NCI-H2081 treated with DMSO at 0.1 percent for 48 hours (cell line): ENCODE measurements around the gene PKIG.

Experiments used
- DNase-seq: peaks from one replicate; lab custom pipeline; 2025; lab: John Stamatoyannopoulos, UW

The PKIG gene

DNA sequence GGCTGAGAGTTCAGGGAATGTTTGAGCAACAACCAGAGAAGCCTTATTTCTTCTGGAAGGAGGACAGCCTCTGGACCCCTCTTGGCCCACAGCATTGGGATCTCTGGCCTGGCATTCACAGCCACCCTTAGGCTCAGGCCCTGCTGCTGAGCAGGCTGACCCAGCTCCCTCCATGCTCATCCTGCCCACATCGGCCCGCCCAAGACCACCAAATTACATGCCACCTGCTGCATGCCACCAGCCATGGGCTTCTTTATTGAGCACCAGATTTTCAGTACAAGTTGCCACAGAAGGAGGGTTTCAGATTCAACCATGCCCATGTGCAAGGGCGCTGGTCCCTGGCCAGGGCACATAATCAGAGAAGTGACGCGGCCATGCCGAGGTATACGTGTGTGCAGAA, 36.9 kb downstream of the PKIG start:
- DNase-seq = no peak

- DNase-seq = no peak
These were observed 37.7 kb downstream of the PKIG start for GRCh38 chr20:44620030-44620429.

DNA sequence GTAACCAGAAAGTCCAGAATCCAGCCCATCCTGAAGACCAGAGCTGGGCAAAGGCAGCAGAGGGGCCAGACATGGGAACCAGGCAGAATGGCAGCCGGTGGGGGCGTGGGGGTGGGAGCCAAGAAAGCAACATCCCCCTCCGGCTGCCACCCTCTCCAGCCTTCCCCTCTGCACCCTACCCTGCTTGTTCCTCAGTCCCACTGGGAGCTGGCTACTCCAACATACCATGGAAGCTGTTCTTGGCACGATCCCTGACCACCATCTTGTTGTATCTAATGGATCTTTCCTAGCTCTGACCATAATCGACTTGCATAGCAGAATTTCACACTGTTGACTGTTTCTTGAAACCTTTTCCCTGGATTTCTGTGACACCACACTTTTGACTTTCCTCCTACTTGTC, 38.9 kb downstream of the PKIG start:
- DNase-seq = no peak

GRCh38 chr20:44621939-44622338, 39.6 kb downstream of the PKIG start:
- no peak for DNase-seq

- DNase-seq = no peak
These were observed 40.3 kb downstream of the PKIG start for GRCh38 chr20:44622501-44623270.

DNA sequence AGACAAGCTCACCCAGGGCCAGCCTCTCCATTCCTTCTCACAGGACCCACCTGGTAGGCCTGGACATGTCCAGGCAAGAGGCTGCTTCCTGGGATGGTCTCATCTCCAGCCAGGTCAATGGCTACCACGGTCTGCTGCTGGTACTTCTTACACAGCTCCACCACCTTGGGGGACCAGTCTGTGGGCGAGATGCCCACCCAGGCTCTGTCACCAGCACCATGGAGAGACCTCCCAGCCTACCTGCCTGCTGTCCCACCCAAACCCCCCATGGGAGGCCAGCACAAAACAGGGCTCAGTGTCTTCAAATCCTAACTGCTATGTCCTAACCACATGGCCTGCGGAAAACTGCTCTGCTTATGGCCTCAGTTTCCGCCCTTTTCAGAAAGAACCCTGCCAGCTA, 41.8 kb downstream of the PKIG start:
- DNase-seq = no peak

GRCh38 chr20:44624743-44625271, 42.4 kb downstream of the PKIG start:
- DNase-seq = no peak

- no peak for DNase-seq
These were observed 43.0 kb downstream of the PKIG start for GRCh38 chr20:44625361-44625760.

GRCh38 chr20:44626278-44626677, 43.9 kb downstream of the PKIG start:
- no peak for DNase-seq

- DNase-seq = no peak
These were observed 45.1 kb downstream of the PKIG start for GRCh38 chr20:44627364-44628010.

GRCh38 chr20:44629017-44629385, 46.6 kb downstream of the PKIG start:
- no peak for DNase-seq

GRCh38 chr20:44629542-44629941, 47.2 kb downstream of the PKIG start:
- no peak for DNase-seq

- no peak for DNase-seq
These were observed 47.9 kb downstream of the PKIG start for GRCh38 chr20:44630297-44630696.

DNA sequence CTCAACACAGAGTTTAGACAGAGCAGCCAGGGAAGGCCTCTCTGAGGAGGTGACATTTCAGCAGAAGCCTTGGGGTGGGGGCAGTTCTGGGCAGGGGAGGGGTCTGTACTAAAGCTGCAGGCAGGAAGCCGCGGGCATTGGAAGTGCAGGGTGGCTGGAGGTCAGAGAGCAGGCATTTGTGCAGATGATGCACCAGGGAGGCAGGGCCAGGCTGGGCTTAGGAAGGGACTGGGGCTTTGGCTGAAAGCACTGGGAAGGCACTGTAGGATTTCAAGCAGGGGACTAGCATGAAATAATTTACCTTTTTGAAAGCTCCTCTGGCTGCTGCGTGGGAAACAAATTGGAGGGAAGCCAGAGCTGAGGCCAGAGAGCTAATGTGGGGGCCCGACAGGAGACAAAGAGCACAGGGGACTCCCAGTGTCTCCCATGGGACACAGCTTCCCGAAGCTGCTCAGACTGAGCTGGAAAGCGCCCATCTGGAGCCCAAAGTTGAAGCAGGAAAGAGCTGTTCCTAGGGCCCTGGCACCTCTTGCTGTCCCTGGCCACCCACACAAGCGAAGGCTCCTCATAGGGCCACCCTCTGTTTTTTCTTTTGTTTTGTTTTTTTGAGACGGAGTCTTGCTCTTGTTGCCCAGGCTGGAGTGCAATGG, 49.8 kb downstream of the PKIG start:
- no peak for DNase-seq

DNA sequence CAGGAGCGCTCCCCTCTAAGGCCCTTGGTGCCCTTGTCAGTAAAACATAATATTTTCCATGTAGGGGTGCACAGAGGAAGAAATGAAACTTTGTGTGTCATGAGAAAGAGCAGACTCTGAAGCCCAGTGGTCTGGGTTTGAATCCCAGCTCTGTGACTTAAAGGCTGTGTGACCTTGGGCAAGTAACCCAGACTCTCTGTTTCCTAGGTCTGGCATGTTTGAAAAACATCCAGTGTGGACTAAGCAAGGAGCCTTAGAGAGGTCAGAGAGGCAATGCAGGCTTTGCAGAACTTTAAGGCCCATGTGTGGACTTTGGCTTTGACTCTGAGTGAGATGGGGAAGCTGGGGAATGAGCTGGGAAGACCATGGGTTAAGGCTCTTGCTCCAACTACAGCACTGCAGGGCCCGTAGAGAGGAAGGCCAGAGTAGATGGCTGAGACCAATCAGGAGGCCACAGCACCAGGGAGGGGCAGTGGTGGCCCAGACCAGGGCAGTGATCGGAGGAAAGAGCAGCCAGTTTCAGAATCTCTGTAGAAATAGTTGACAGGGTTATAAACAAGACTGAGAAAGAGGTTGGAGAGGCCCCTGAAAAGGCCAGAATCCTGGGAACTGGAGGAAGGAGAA, 50.9 kb downstream of the PKIG start:
- no peak for DNase-seq

GRCh38 chr20:44633872-44634600, 51.7 kb downstream of the PKIG start:
- DNase-seq = no peak

- no peak for DNase-seq
These were observed 53.5 kb downstream of the PKIG start for GRCh38 chr20:44635877-44636276.

GRCh38 chr20:44637042-44637441, 54.7 kb downstream of the PKIG start:
- no peak for DNase-seq

DNA sequence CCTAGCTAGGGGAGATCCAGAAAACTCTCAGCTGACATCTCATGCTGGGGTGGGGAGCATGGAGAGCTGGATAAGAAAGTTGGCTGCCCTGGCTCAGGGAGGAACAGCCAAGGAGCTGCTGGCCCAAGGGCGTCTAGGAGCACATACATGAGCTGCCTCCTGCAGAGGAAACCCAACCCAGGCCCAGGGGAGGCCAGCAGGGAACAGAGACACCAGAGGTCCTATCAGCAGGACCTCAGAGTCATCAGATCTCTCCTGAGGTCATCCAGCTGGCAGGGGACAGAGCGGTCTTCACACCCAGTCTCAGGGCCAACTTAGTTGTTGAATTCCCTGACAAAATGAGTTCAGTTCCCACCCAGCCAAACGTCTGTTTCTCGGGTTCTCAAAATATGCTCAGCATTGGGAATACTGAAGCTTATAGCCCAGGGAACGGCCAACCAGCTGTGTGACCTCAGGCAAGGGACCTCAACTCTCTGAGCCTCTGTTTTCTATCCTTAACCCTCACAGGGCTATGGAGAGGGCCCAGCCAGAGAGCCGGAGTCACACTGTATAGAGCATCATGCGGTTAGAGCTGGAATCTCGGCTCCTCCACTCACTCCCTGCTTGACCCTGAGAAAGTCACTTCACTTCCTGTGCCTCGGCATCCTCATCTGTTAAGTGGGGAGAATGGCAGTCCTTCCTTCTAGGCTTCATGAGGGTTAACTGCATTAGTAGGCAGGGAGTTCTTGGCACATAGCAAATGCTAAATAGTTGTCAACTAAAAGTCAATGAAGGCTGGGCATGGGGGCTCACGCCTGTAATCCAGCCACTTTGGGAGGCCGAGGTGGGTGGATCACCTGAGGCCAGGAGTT, 55.4 kb downstream of the PKIG start:
- DNase-seq = no peak

GRCh38 chr20:44640522-44640921, 58.1 kb downstream of the PKIG start:
- no peak for DNase-seq

- DNase-seq = no peak
These were observed 58.9 kb downstream of the PKIG start for GRCh38 chr20:44641325-44641724.
